GM10266 (cell line): ENCODE measurements around the gene MT1HL1.

Experiments
- DNase-seq: peaks from one replicate; pipeline ENCODE4 v3.0.0; 2012; ENCODE audit errors: extremely low spot score
- CTCF ChIP-seq: IDR thresholded peaks from 2 replicates; pipeline ENCODE4 v1.5.1; 2012; ENCODE audit warnings: mild to moderate bottlenecking, low read depth; ENCODE audit not compliant: control insufficient read depth, insufficient read depth; ENCODE audit errors: missing control alignments

The MT1HL1 gene

GRCh38 chr1:237033804-237034203, 29.6 kb upstream of the MT1HL1 start:
- DNase-seq, result no peak
- TF ChIP-seq CTCF, result no peak

- DNase-seq, result no peak
- no peak for TF ChIP-seq CTCF
These were observed 28.8 kb upstream of the MT1HL1 start for GRCh38 chr1:237033061-237033460.

GRCh38 chr1:237032029-237032428, 27.8 kb upstream of the MT1HL1 start:
- no peak for TF ChIP-seq CTCF
- no peak for DNase-seq

GRCh38 chr1:237031480-237031879, 27.2 kb upstream of the MT1HL1 start:
- DNase-seq, result no peak
- no peak for TF ChIP-seq CTCF

- no peak for DNase-seq
- TF ChIP-seq CTCF, result no peak
These were observed 25.8 kb upstream of the MT1HL1 start for GRCh38 chr1:237029850-237030535.

GRCh38 chr1:237029240-237029639, 25.0 kb upstream of the MT1HL1 start:
- no peak for TF ChIP-seq CTCF
- DNase-seq, result no peak

- no peak for DNase-seq
- no peak for TF ChIP-seq CTCF
These were observed 21.3 kb upstream of the MT1HL1 start for GRCh38 chr1:237025358-237026074.
